ENCODE data around the gene SLC22A14.

GRCh38 chr3:38235466-38235865, 46.6 kb upstream of the SLC22A14 start:
- TF ChIP-seq CTCF (IDR thresholded peaks at IDR 0.05) (no peak), POLR2A (IDR thresholded peaks at IDR 0.05) (no peak)
